Measurements from ENCODE around the gene ANKS4B. TPM values are rescaled to one million over a fixed set of nuclear protein-coding genes. Genes with fewer than 3 reads are reported as not detected.

Gene ANKS4B
- total and polyA plus RNA-seq, 2 experiments from 2014 or later, result 0.07 TPM; not detected in 1

DNA sequence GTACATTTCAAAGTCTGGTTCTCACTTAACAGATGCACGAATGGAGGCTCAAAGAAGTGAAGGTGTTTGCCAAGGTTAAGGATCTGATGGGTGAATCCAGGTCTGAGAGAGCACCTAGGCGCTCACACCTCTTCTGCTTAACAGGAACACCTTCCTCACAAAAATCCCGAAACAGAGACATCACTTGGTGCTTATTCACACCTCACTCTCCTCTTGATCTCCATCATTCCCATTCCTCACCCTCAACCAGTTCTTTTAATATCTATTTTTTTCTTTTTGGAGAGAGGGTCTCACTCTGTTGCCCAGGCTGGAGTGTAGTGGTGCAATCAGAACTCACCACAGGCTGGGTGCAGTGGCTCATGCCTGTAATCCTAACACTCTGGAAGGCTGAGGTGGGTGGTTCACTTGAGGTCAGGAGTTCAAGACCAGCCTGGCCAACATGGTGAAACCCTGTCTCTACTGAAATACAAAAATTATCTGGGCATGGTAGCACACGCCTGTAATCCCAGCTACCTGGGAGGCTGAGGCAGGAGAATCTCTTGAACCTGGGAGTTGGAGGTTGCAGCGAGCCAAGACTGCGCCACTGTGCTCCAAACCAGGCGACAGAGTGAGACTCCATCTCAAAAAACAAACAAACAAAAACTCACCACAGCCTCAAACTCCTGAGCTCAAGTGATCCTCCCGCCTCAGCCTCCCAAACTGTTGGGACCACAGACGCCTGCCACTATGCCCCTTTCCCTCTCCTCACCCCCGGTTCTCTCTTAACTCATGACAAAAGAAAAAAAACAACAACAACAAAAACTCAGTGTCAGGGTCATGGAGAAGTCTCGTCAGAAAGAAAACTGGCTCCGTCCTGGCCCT lies 29.5 kb downstream of the ANKS4B start (continued):
- no peak for TF ChIP-seq REST (IDR thresholded peaks at IDR 0.05; ENCODE audit: unreplicated experiment)

DNA sequence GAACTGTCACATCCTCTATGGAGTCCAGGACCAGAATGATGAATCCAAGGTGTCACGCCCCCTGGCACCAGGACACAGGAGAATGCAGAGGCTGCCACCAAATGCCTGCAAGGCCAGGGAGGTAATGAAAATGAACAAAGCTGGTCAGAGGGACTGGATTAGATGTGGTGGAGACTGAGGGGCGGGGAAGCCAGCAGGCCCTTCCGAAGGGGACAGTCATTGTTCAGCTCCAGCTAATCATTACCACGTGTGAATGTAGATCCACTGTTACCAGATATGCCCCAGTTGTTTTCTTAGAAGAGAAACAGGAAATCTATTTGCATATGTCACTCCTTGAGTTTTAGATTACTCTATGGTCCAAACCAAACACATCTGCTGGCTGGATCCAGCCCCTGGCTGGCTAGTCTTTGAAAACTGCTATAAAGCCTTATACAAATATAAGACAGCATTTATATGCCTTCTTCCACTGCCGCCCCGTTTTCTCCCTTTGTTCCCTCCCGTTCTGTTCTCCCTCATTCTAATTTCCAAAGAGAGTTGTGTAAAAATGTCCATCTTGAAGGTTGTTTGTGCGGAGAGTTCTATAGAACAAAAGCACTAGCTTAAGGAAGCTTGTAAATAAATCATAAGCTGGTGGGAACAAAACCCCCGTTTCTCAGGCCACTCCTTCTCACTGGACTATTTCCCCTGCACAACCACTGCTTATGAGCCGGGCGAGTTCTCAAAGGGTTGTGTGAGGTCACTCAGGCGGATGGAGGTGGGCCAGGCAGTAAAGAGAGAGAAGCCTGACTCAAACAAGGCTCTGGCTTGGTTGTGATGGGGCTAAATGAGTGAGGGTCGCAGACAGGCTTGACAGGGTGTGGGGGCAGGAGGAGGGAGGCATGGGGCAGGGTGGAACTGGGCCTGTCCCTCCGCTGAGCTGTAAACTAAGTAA lies 30.4 kb downstream of the ANKS4B start:
- Histone ChIP-seq H3K4me2 (no peak overlapping the region), H2AFZ (no peak overlapping the region), H3K79me2 (replicated peaks; ENCODE audit: insufficient read depth) (no peaks in the 10 kb centered on the region), H3F3A (replicated peaks; ENCODE audit: low read depth) (no peaks in the 10 kb centered on the region), H4K20me1 (replicated peaks; ENCODE audit: insufficient read depth) (no peaks in the 10 kb centered on the region), H3K4me1 (ENCODE audit: insufficient read depth) (no peaks in the 10 kb centered on the region), H3K27me3 (ENCODE audit: insufficient read depth) (no peaks in the 10 kb centered on the region), H3K4me3 (no peak overlapping the region), H3K9me2 (ENCODE audit: insufficient read depth) (no peaks in the 10 kb centered on the region), H3K36me3 (ENCODE audit: insufficient read depth) (no peaks in the 10 kb centered on the region), H3K27ac (ENCODE audit: low read depth) (no peak overlapping the region)
- Mint-ChIP-seq H3K4me3 (no peak overlapping the region), H3K9me3 (no peaks in the 10 kb centered on the region), H3K27ac (no peak overlapping the region), H3K4me1 (peaks cover 2% of the 10 kb centered on the region; the same call in 1 of the 3 replicates), H3K27me3 (ENCODE audit: insufficient read depth, low read depth, poor library complexity) (peaks cover 4% of the 10 kb centered on the region), H3K36me3 (ENCODE audit: low read depth) (0 out of 3 replicates have a peak, but pooled peaks cover 2% of the 10 kb centered on the region)
- DNase-seq (ENCODE audit: low spot score) (no peak), ATAC-seq (no peak)
- TF ChIP-seq POLR2AphosphoS5 (IDR thresholded peaks at IDR 0.05; ENCODE audit: low read depth) (no peak), ZNF114 (CRISPR knock-in tag; IDR thresholded peaks at IDR 0.05) (no peak), ZNF331 (CRISPR knock-in tag; IDR thresholded peaks at IDR 0.05; ENCODE audit: low read depth) (no peak), CREB1 (CRISPR knock-in tag; IDR thresholded peaks at IDR 0.05; ENCODE audit: low read depth) (no peak), REST (IDR thresholded peaks at IDR 0.05; ENCODE audit: unreplicated experiment) (no peak), NANOG (IDR thresholded peaks at IDR 0.05; ENCODE audit: borderline replicate concordance) (no peak), ZNF462 (CRISPR knock-in tag; IDR thresholded peaks at IDR 0.05) (no peak)

Data from GM23338 (cell line).